IPS DF 19.7 (cell line): Measurements from ENCODE around the gene NAT9.

Experiments
- DNase-seq: peaks from one replicate; pipeline ENCODE4 v3.0.0-alpha.2; 2013; ENCODE audit warnings: low read depth, low spot score

Gene NAT9

DNA sequence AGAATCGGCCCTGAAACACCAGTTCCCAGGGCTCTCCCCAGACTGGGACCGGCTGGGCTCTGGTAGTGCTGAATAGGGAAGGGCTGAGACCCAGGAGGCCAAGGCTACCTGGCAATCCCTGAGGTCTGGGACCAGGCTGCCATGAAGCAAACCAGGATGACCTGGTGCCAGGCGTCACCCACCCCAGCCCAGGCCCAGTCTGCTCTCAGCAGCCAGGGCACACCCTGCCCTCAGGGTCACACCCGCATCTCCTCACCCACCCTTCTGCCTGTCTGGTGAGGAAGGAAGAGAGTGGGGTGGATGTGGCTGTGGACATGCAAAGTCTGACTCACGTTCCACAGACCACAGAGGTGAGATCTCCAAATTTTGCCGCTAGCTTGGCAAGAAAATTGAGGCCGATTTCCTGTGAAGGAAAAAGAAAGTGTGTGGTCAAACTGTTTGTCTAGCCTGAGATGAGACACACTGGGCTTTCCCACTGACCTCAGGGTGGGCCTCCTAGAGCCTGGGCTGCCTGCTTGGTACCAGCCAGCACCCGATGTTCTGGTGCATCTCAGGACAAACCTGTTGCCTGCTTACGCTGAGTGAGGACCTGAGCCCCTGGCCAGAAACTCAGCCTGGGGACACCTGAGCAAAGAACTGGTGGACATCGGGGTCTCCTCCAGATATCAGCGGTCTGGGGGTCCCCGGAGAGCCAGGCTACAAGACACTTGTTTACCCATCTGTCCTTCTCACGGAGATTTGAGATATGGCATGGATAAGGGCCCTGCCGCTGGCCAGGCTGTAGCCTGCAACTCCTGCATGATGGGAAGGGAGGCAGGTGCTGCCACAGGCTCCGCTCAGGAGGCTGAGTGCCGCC is 45.4 kb downstream of the NAT9 start:
- DNase-seq: no peak

DNA sequence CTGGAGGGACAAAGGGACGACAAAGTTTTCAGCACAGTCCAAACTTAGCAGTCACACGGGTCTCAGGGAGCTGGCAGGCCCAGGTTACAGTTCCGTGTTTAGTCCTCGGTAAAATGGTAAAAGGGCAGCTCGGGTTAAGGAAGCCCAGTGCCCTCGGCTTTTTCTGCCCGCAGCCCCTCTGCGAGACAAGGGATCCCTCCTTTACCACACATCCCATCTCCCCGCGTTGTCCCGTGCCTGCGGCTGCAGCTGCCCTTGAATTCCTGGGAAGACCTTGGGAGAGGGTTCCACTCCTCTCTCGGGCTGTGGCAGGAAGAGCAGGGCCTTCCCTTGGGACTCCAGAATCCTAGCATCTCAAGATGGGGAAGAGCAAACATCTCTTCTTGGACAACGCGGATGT is 46.3 kb downstream of the NAT9 start:
- no peak for DNase-seq

DNA sequence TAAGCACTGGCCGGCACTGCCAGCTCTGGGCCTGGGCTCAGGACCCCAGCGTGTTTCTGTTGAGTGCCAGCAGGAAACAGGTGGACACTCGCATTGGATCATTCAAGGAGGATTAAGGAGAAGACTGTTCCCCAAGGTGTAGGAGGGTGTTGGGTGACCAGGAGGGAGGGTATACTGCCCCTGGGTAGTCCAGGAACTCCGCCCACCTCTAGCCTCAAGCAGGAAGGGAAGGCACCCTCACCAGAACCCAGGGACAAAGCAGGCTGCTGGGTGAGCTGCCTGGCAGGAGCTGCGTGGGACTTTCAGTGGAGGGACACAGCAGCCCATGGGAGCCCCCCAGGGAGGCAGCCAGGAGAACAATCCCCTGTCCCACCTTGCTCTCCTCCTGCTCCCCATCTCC is 46.8 kb downstream of the NAT9 start:
- no peak for DNase-seq

DNA sequence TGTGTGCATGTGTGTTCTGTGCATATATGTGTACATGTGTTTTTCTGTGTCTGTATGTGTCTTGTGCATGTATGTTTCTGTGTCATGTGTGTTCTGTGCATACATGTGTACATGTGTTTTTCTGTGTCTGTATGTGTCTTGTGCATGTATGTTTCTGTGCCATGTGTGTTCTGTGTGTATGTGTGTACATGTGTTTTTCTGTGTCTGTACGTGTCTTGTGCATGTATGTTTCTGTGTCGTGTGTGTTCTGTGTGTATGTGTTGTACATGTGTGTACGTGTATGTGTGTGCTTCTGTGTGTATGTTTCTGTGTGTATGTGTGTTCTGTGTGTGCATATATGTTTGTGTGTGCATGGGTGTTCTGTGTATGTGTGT is 47.5 kb downstream of the NAT9 start:
- DNase-seq: no peak

DNA sequence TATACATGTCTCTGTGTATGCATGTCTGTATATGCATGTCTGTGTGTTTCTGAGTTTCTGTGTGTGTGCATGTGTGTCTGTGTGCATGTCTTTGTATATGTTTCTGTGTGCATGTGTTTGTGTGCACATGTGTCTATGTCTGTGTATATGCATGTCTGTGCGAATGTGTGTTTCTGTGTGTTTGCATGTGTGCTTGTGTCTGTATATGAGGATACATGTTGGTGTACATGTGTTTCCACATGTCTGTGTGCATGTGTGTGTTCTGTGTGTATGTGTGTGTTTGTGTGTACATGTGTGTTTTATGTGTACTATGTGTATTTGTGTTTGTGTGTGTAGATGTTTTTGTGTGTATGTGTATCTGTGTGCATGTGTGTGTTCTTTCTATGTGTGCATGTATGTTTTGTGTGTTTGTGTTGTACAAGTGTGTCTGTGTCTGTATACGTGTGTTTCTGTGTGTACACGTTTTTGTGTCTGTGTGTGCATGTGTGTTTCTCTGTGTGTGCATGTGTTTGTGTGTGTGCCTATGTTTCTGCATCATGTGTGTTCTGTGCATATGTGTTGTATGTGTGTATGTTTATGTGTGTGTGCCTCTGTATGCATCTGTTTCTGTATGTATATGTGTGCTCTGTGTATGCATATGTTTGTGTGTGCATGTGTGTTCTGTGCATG is 48.0 kb downstream of the NAT9 start:
- DNase-seq: no peak

DNA sequence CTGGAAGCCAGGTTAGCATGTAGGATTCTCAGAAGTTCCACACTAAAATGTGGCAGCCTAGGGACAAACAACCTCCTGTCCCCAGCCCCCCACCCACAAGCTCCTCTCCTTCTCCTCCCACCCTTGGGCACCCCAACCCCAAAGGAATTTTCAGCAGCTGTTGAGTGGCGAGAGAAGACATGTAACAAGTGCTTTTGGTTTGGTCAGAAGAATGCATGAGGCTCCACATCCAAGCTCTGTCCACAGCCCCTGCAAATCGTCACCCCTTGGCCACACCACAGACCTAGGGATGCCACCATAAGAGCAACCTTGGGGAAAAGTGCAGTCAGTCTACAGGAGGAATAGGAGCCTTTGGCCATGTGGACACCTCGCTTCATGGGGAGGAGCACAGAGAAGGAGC is 51.0 kb downstream of the NAT9 start:
- DNase-seq: no peak

DNA sequence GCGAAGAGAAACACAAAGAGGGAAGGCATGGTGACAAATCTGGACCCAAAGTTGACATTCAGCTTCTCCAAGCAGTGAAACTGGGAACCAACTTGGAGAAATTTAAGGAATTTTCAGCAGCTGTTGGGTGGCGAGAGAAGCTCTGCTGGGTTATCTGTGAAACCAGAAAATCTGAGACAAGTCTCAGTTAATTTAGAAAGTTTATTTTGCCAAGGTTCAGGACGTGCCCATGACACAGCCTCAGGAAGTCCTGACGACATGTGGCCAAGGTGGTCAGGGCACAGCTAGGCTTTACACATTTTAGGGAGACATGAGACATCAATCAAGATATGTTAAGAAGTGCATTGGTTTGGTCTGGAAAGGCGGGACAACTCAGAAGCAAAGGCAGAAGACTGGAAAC is 52.3 kb downstream of the NAT9 start:
- no peak for DNase-seq

DNA sequence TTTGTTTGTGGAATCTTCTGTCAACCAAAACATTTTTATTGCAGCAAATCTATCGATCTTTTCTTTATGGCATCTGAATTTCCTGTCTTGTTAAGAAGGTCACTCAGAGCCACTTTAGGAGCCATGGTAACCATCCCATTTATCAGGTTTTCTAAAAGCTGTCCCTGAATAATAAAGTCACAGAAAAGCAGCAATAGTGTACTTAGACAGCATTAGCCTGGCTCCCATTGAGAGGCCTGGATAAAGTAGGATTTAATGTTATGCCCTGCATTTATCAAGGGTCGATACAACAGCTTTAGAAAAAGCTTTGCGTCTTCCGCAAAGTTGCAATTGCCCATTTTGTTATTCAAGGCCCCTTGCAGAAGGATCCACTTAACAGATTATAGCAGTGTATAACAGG is 53.4 kb downstream of the NAT9 start:
- DNase-seq: no peak
